Measurements from ENCODE around the gene KRTAP10-12. TPM values are rescaled to one million over a fixed set of nuclear protein-coding genes. Genes with fewer than 3 reads are reported as not detected.

The KRTAP10-12 gene
- total RNA-seq, 1 experiment from 2014 or later, result not detected

- no peak for DNase-seq (ENCODE audit: extremely low read depth, low read depth)
These were observed 400 bp upstream of the KRTAP10-12 start for GRCh38 chr21:44696572-44696971.

DNA sequence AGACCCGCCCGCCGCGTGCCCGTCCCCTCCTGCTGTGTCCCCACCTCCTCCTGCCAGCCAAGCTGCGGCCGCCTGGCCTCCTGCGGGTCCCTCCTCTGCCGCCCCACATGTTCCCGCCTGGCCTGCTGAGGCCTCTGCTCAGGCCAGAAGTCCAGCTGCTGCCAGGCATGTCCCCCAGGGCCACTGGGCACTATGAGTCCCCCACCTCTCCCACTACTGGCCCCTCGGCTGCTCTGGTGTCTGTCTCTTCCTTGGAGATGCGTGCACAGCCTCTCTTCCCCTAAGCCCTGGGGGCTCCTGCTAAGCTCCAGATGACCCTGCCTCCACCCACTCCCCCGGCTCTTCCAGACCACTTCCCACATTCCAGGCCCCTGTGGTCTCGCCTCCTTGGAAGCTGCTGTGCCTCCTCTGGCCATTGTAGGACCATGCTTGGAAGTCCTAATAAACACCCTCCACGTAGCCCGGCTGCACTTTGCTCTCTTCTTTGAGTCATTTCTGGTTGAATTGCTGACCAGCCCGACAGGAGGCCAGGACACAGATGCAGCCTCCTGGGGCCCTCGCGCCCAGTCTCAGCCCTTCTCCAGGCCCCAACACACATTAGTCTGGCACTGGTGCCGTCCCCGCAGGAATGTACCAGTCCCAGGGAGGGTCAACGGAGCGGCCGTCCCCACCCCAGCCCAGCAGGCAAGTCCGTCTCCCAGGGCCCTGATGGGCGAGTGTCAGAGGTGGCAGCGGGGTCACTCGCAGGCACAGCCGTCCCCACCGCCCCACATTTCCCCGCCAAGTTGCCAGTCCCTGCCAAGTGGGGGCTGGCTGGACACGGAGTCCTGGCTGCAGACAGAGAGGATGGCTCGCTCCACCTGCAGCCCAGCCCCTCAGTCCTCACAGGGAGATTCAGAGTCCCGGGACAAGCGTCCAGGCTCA, 1.1 kb downstream of the KRTAP10-12 start:
- DNase-seq (ENCODE audit: extremely low read depth, low read depth), result no peak

DNA sequence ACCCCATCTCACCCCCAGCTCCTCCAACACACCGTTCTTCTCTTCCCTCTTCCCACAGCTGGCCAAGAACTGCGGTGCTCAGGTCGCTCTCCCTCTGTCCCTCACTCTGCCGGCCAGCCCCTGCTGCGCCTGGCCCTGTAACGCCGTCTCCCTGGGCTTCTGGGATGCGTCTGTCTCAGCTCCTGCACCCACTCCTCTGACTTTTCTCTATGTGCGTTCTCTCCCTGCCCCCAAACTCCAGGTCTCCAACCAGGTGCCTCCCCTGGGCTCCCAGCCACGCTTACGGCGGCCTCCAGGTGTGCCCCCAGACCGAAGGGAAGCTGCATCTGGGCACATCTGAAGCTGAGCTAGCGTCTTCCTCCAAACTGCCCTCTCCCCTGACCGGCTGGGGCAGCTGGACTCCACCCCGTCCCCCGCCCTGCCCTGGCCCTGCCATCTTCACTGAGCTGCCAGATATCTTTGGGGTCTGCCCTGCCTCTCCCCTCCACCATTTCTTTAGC, 2.6 kb downstream of the KRTAP10-12 start:
- no peak for DNase-seq (ENCODE audit: extremely low read depth, low read depth)

DNA sequence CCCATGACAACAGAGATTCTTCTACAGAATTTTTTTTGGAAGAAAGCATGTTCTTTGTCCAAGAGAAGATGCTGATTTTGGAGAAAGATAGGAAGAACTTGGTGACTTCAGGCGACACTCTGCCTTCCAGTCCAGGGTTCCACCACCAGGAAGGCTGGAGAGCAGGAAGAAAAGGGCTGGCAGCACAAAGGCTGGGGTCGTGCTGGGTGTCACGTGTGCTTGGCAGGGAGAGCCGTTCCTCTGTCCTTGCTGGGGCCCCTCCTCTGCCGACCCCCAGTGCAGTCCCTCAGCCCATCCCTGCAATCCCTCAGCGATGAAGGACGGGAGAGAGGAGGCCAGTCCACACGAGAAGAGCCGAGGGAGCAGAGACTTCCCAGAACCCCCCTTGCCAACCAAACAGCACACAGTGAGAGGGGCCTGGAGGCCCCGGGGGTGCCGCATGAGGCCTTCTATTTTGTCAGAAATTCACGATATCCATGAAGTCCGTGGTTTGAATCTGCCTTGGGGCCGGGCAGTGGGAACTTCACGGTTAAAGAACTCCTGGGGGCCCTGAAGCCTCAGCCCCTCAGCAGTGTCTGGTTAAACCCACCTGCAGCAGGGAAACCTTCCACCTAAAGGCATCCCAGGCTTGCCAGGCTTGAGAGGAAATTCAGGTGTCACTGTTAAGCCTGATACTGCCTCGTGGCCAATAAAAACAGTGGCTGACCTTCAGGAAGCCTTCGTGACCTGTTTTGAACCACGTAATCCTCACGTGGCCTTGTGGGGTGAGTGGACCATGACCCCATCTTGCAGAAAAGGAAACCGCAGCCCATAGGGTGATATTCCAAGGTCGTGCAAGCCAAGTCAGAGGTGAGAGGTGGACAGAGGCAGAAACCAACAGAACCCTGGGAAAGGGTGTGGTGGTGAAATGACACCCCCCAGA, 3.4 kb downstream of the KRTAP10-12 start:
- no peak for DNase-seq (ENCODE audit: extremely low read depth, low read depth)

DNA sequence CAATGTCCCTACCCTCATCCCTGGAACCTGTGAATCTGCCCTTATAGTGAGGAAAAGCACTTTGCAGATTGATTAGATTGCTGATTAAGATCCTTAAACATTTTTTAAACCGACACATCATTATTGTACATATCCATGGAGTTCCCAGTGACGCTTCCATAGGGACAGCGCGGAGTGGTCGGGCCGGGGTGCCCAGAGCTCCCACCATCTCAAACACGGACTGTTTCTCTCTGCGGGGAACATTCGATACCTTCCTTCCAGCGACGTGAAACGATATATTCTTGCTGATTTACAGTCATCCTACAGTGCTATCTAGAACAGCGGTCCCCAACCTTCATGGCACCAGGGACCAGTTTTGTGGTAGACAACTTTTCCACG, 4.0 kb downstream of the KRTAP10-12 start:
- no peak for DNase-seq (ENCODE audit: extremely low read depth, low read depth)

GRCh38 chr21:44701541-44701940, 4.6 kb downstream of the KRTAP10-12 start:
- no peak for DNase-seq (ENCODE audit: extremely low read depth, low read depth)

DNA sequence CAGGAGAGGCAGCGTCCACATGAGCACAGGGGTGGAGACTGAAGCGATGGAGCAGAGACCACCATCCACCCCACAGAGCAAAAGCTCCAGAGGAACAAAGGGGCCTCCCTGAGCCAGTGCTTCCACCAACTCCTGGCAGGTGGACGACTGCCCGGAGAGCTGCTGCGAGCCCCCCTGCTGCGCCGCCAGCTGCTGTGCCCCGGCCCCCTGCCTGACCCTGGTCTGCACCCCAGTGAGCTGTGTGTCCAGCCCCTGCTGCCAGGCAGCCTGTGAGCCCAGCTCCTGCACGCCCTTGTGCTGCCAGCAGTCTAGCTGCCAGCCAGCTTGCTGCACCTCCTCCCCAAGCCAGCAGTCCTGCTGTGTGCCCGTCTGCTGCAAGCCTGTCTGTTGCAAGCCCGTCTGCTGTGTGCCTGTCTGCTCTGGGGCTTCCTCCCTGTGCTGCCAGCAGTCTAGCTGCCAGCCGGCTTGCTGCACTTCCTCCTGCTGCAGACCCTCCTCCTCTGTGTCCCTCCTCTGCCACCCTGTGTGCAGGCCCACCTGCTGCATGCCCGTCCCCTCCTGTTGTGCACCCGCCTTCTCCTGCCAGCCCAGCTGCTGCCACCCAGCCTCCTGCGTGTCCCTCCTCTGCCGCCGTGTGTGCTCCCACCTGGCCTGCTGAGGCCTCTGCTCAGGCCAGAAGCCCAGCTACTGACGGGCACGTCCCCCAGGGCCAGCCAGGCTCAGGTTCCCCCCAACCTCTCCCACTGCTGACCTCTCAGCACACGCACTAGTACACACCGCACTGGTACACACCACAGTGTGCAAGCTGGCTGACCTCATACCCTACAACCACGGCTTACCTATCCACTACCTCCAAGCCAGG, 5.4 kb downstream of the KRTAP10-12 start:
- no peak for DNase-seq (ENCODE audit: extremely low read depth, low read depth)

GRCh38 chr21:44702973-44703730, 6.2 kb downstream of the KRTAP10-12 start:
- DNase-seq (ENCODE audit: extremely low read depth, low read depth), result no peak

DNA sequence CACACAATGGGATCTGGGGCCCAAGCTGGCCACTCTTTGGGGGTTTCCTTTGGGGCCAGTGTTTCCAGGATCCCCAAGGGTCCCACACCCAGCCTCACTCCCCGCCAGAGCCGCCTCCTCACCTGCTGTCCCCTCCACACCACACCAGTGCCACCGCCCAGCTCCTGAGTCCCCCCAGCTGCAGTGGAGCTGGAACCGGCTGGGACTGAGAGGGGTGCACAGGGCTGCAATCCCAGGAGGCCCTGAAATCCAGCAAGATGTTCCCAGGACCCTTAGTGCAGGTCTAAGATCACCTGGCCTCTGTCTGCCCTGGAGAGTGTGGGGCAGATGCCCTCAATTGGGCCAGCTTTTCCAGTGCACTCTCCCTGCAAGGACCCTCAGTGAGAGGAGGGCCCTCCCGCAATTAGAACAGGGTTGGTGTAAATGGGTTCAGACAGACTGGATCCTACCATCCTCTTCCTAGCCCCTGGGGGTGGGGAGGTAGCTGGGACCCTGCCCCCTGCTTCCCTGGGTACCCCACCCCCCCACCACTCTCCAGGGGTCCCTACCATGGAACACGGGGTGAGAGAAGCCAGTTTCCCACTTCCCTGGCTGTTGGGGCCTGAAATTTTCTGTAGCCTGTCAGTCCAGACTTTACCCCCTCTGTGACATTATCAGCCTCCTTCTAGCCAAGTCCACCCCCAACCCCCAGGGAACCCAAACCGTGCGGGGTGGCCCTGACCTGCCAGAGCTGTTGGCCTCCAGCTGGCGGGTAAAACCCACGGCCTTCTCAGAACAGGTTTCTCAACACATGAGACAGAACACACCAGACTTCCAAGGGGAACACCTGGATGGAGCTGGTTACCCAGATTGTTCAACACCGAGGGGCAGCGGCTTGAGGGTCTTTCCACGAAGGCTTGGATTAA, 7.0 kb downstream of the KRTAP10-12 start:
- DNase-seq (ENCODE audit: extremely low read depth, low read depth), result no peak

DNA sequence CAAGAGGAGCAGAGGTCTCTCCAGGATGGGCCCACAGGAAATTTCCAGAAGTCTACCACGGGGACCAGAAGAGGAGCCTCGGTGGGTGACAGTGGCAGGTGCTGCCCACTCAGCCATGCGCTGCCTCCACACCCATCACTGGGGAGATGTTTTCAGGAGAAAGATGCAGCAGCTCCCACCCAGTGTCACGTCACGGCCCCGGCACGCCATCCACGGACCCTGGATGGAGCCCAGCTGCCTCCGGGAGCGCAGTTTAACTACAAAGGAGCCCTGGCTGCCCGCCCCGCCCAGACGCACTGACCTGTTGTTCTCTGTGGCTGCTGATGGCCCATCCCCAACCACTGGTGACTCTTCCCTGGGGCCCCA, 7.6 kb downstream of the KRTAP10-12 start:
- DNase-seq (ENCODE audit: extremely low read depth, low read depth), result no peak

- no peak for DNase-seq (ENCODE audit: extremely low read depth, low read depth)
These were observed 9.2 kb downstream of the KRTAP10-12 start for GRCh38 chr21:44706026-44706705.

DNA sequence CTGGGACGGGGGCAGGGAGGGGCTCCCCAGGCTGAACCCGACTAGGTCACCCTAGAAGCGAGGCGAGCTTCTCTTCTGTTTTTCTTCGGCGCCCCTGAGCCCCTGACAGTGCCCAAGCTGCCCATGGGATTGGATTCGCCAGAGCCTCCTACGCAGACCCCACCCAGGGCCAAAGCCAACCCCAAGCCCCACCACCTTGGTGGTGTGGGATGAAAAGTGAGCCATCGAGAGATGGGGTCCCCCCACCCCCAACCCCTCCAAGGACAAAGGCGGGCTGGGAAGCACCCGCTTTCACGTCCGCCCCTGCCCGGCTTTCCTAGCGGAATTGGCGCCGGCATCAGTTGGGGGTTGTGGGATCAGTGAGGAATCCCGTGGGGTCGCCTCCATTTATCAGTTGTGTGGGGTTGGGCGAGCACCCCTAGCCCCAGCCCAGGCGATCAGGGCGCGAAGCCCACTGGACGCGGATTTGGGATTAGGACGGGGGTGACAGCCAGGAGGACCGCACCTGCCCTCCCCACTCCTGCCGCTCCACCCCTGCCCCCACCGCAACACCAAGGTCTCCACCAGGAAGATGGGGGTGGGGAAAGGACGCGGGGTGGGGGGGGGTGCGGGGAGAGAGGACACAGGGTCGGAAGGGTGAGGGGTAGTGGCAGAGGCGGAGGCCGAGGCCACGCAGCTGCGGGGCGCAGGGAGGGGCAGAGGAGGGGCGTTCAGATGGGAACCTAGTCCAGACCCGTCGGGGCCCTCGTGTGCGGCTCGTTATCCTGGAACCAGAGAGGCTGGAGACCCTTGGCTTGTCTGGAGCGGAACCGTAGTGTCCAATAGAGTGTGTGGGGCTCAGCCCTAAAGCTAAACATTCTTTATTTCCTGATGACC, 10.0 kb downstream of the KRTAP10-12 start:
- no peak for DNase-seq (ENCODE audit: extremely low read depth, low read depth)

- no peak for DNase-seq (ENCODE audit: extremely low read depth, low read depth)
These were observed 11.4 kb downstream of the KRTAP10-12 start for GRCh38 chr21:44708213-44708865.

DNA sequence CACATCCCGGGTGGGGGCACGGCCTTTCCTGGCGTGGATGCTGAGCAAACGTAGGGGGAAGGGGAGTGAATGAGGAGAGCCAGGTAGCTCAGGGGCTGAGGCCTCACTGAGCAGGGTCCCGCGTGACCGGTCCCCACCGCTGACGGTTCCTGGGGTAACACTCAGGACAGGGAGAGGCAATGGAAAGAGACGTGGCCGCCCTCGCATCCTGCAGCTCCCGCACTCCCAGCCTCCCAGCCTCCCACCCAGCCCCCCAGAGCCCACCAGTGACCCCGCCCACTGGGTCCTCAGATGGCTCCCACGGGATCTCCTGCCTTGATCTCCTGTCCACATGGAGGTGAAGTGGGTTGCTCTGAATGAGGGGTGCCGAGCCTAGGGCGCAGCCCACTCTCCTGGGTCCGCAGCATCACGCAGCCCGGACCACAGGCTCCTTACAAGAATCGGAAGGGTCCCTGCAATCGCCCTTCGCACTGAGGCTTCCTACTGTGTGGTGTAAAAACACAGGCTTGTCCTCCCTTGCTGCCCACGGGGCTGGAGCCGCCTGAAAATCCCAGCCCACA, 12.0 kb downstream of the KRTAP10-12 start:
- no peak for DNase-seq (ENCODE audit: extremely low read depth, low read depth)

GRCh38 chr21:44709426-44710293, 12.7 kb downstream of the KRTAP10-12 start:
- no peak for DNase-seq (ENCODE audit: extremely low read depth, low read depth)

Data from NCI-H460 (cell line).